Amniotic stem cell (primary cell): Measurements from ENCODE around the gene LRP2.

Experiments used
- DNase-seq: peaks from one replicate; lab custom pipeline; 2025; lab: John Stamatoyannopoulos, UW

The LRP2 gene

GRCh38 chr2:169240405-169240804, 121.9 kb downstream of the LRP2 start:
- no peak for DNase-seq

DNA sequence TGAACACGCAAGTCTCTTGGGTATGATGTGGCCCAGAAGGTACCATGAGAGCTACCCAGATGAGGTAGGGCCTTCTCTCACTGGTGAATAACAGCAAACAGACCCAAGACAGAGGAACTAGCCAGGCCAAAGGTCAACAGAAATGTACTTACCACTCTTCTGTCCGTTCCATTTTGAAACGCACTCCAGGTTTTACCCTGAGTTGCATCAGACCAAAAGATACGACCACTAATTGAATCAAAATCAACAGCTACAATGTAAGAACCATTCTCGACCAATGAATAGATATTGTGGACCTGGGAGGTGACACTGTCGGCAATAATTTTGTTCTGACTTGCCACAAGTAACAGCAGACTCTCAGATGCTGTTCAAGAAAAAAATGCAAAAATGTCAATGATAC, 124.4 kb downstream of the LRP2 start:
- DNase-seq = no peak

DNA sequence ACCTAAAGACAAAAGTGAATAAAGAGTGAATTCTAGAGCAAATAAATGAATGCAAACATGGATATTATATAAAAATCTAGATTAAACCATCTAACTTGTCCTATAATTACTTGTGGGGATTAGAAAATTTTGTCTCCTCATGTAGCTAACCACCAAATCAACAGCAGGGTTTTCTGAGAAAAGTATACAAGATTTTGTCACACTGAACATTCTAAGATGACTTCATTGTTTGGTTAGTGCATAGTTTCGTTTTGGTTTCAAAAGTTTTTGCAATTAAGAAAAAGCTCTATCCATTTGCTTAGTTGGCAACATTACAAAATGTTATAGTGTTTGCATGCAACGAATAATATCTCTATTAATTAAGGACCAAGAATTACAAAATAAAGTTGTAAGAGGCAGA, 125.0 kb downstream of the LRP2 start:
- DNase-seq = no peak

GRCh38 chr2:169232551-169233154, 129.7 kb downstream of the LRP2 start:
- no peak for DNase-seq

- DNase-seq = no peak
Observed at GRCh38 chr2:169230204-169230603, 132.1 kb downstream of the LRP2 start.

DNA sequence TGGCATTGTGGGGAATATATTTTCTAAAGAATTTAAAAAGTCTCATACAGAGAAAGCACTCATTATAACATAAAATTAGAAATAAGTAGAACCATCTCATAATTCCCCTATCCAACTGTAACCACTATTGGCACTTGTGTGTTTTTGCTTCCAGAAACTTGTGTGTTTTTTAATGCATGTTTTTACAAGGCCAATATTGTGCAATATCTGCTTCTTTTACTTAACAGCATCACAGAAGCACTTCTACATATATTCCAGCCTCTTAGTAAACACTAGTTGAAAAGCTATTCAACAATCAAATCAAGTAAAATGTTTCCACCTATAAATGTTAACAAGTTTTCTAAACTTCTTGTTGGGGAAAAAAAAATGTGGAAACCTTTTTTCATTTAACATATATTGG, 132.7 kb downstream of the LRP2 start:
- DNase-seq = no peak

- no peak for DNase-seq
Observed at GRCh38 chr2:169225906-169226305, 136.4 kb downstream of the LRP2 start.

DNA sequence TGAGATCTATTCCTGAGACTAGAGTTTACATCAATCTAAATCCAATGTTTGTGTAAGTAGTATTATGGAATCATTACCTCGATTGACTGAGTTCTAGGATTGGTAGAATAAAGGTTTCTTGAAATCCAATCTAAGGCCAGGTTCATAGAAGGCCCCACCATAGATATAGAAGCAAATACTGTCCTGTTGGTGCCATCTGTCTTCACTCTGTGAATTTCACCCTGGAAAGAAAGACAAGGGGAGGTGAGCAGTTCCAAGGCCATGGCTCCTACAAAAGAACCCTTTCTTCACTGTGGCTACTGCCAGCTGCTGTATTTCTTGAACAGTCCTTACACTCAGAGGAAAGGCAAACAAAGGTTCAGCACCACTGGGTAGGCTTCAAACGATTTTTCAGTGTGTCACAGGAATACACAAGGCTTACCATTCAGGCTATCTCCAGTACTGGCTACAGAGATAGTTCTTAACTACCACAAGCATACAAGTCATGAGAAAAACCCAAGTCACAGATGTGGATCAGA, 137.0 kb downstream of the LRP2 start:
- no peak for DNase-seq

DNA sequence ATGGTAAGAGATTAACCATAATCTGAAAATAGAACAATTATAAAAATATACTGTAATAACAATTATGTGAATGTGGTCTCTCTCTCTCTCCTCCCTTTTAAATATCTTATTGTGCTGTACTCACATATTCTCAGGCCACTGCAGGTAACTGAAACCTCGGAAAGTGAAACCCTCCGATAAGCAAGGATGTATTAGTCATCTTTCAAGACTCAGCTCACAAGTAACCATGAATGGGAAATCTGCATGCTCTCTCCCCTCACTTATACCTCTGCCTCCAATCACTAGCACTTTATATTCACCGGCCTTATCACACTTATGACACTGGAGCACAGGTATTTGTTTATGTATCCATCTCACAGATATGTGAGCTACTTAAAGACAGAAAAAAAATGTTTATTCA, 139.7 kb downstream of the LRP2 start:
- DNase-seq = no peak

- no peak for DNase-seq
Observed at GRCh38 chr2:169221745-169222369, 140.5 kb downstream of the LRP2 start.

DNA sequence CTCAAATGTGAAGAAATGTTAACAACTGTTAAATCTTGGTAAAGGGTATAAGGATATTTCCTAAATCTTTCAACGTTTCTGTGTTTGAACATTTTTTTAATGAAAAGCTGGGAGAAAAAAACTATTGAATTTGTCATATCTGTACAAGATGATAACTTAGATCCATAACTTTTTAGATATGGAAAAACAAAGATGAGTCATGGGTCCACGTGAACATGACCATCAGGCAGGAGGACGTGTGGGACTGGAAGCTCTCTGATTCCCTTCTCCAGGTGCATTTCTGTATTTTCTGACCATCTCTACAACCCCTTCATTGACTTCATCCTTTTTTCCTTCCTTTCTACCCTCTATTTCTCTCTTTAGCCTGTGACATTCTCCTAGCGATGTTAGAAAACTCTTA, 151.4 kb downstream of the LRP2 start:
- DNase-seq = no peak

DNA sequence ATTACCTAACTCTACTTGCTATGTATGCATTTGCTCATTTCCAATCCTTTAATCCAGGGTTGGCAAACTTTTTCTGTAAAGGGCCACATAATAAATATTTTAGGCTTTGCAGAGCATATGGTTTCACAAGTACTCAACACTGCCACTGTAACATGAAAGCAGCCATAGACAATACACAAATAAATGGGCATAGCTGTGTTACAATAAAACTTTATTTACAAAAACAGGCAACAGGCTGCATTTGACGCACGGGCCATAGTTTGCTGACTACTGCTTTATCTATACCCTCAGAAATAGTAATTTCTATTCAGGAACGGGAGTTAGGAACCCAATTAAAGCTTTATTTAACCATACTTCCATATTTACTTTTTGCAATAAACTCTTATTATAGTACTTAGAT, 154.3 kb downstream of the LRP2 start:
- no peak for DNase-seq

DNA sequence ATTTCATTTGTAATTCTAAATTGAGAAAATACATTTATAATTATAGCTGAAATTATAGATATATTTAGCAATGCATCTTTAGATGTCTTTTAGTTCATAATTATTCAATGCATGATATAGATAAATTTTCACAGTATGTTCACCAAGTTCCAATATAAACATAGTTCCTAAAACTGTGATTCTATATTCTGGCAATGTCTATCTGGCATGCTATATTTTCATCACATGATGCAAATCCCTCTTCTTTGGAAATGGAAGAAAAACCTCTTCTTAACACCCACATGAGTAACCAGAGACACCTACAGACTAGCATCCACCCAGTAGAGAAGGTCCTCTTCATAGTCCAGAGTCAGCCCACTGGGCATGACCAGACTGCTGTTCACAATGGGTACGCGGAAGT, 157.2 kb downstream of the LRP2 start:
- DNase-seq = no peak

GRCh38 chr2:169203952-169204351, 158.4 kb downstream of the LRP2 start:
- DNase-seq = no peak

DNA sequence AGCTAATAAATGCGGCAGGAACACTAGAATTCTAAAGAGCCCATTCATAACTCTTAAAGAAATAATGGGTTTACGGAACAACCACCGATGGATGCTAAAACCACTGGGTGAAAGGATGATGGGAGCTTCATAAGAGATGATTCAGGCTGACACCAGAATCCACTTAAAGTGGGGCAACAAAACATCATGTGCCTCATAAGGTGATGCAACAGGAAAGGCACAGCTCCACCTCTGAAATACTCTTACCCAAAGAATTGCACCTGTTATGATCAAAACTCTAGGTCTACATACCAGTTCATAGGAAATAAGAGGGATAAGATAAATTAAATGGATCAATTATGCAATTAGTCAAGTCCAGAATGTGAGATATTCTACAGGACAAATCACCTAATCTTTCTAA, 161.6 kb downstream of the LRP2 start:
- no peak for DNase-seq

GRCh38 chr2:169193618-169194017, 168.7 kb downstream of the LRP2 start:
- DNase-seq = no peak

- DNase-seq = no peak
Observed at GRCh38 chr2:169190197-169190775, 172.0 kb downstream of the LRP2 start.

GRCh38 chr2:169189132-169189531, 173.2 kb downstream of the LRP2 start:
- no peak for DNase-seq

- DNase-seq = no peak
Observed at GRCh38 chr2:169185711-169186110, 176.6 kb downstream of the LRP2 start.

DNA sequence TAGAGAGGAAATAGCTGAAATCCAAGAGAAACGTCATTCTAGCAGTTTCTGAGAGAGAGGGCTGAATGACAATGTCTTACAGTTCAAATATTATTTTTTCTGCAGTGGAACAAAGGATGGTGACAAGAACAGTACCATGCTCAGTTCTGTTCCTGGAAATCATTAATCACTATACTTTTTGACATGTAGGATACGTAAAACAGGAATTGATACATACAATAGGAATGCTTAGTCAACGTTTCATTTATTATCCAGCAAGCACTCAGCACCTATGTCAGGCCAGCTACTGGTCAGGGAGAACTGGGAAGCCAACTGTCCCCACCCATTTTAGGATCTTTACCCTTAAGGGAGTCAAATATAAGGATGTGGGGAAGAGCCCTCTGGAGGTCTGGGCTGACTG, 178.3 kb downstream of the LRP2 start:
- DNase-seq = no peak

- no peak for DNase-seq
Observed at GRCh38 chr2:169182573-169182972, 179.8 kb downstream of the LRP2 start.

DNA sequence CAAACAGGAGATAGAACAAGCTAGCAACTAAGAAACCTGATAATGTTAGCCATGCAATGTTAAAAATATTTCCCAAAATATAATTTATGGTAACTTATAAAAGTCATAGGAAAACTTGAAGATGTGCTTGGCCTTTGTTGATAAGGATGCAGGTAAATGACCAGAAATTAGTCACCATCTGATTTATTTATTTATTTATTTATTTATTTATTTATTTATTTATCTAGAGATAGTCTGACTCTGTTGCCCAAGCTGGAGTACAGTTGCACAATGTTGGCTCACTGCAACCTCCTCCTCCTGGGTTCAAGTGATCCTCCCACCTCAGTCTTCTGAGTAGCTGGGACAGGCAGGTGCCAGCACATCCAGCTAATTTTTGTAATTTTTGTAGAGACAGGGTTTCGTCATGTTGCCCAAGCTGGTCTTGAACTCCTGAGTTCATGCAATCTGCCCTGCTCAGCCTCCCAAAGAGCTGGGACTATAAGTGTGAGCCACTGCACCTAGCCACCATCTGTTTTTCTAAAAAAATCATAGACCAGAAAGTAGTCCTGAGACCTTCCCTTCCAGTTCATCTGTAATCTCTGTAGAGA, 183.4 kb downstream of the LRP2 start:
- no peak for DNase-seq

GRCh38 chr2:169178364-169178763, 184.0 kb downstream of the LRP2 start:
- DNase-seq = no peak
